Calu3 (cell line): ENCODE measurements around the gene RFTN1. TPM values are rescaled to one million over a fixed set of nuclear protein-coding genes. Genes with fewer than 3 reads are reported as not detected.

Experiments used
- BruUV-seq: library from RNA; stranded (reverse); fragments of 400-500 nt; replicated peaks from 2 replicates; lab custom pipeline; 2021; lab: Mats Ljungman, UMichigan
- CTCF ChIA-PET: fragments of 300-600 bp; sonication (Branson Sonifier 250); formaldehyde crosslinking; loops from one replicate; lab custom pipeline; 2022; ENCODE audit warnings: antibody characterized with exemption; lab: Charles Lee
- DNase-seq: peaks from one replicate; pipeline ENCODE4 v3.0.0; 2022
- H3K27ac Mint-ChIP-seq: one replicate; pipeline ENCODE4 v1.8.0; 2022; ENCODE audit warnings: mixed read lengths; ENCODE audit not compliant: unreplicated experiment
- H3K27me3 Mint-ChIP-seq: one replicate; pipeline ENCODE4 v1.8.0; 2022; ENCODE audit warnings: mixed read lengths; ENCODE audit not compliant: unreplicated experiment
- H3K36me3 Mint-ChIP-seq: one replicate; pipeline ENCODE4 v1.8.0; 2022; ENCODE audit warnings: mild to moderate bottlenecking, moderate library complexity, mixed read lengths; ENCODE audit not compliant: insufficient read depth, unreplicated experiment
- H3K4me1 Mint-ChIP-seq: one replicate; pipeline ENCODE4 v1.8.0; 2022; ENCODE audit warnings: mild to moderate bottlenecking, low read depth, mixed read lengths; ENCODE audit not compliant: unreplicated experiment
- H3K4me3 Mint-ChIP-seq: one replicate; pipeline ENCODE4 v1.8.0; 2022; ENCODE audit warnings: mild to moderate bottlenecking, low read depth, moderate library complexity, mixed read lengths; ENCODE audit not compliant: unreplicated experiment
- H3K9me3 Mint-ChIP-seq: one replicate; pipeline ENCODE4 v1.8.0; 2022; ENCODE audit warnings: low read depth, mixed read lengths; ENCODE audit not compliant: unreplicated experiment
- CTCF ChIP-seq: fragments of 200-600 bp; IDR thresholded peaks from one replicate; pipeline ENCODE4 v1.8.0; 2022; ENCODE audit warnings: antibody characterized with exemption; ENCODE audit not compliant: unreplicated experiment
- intact Hi-C: fragments of 100-400 bp; cut with micrococcal nuclease; formaldehyde crosslinking; loops from one replicate; pipeline ENCODE4 v1.10.0; 2022; ENCODE audit not compliant: unreplicated experiment
- total RNA-seq: library from RNA; stranded (reverse); gene quantifications from 2 replicates; pipeline ENCODE4 v1.2.3, GENCODE V29; 2022

RFTN1 gene
- total RNA-seq, 1 experiment from 2014 or later: 1.6 TPM

- no peak for TF ChIP-seq CTCF
- intact Hi-C loops: no loop called here
- no peak overlapping the region for H3K4me3 Mint-ChIP-seq
- no peaks in the 10 kb centered on the region for H3K36me3 Mint-ChIP-seq
- DNase-seq: no peak
- H3K9me3 Mint-ChIP-seq: no peaks in the 10 kb centered on the region
- no peaks in the 10 kb centered on the region for H3K27me3 Mint-ChIP-seq
- H3K27ac Mint-ChIP-seq: no peak overlapping the region
- H3K4me1 Mint-ChIP-seq: no peaks in the 10 kb centered on the region
- CTCF ChIA-PET: no interaction called here
- no TSS peak for BruUV-seq
Measured at GRCh38 chr3:16428612-16429011, 84.9 kb downstream of the RFTN1 start.

DNA sequence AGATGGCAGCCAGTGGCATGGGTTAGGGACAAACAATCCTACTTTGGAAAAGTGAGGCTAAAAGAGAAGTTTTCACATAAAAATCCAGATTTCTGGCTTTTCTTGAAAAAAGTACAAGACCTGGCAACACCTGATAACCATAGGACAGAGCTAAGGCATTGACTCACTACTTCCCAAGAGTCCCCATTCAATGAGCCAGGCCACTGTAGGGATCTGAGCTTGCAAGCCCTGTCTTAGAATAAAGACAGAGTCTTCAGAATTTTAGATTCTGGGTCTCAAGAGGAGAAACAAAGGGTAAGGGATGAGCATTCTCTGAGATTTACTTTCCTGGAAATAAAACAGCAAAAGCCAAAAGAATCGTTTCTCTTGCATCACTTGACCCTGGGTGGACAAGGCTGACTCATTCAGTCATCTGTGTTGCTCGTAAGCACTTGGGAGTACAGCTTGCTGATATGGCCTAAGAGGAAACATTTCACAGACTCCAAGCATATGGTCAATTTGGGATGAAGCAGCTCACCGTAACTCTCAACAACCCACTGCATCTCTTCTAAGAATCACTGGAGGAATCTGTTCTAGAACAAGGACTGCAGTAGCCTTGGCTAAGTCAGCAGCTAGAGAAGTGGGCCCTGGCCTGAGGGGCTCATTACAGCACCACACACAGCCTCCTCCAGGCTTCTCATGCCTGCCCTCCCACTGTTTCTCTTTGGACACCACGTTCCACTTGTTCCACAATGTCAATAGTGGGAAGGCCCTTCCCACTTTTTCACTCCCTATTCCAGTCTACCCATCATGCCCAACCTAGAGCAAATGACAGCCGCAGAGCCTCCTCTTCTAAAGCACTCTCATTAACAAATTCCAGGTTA, 86.2 kb downstream of the RFTN1 start:
- H3K4me1 Mint-ChIP-seq: no peaks in the 10 kb centered on the region
- H3K36me3 Mint-ChIP-seq: no peaks in the 10 kb centered on the region
- CTCF ChIA-PET: no interaction called here
- no peaks in the 10 kb centered on the region for H3K27me3 Mint-ChIP-seq
- H3K4me3 Mint-ChIP-seq: no peak overlapping the region
- no TSS peak for BruUV-seq
- TF ChIP-seq CTCF: no peak
- no peaks in the 10 kb centered on the region for H3K9me3 Mint-ChIP-seq
- intact Hi-C loops: no loop called here
- no peak for DNase-seq
- no peak overlapping the region for H3K27ac Mint-ChIP-seq

- H3K4me3 Mint-ChIP-seq: no peak overlapping the region
- DNase-seq: no peak
- TF ChIP-seq CTCF: no peak
- no peaks in the 10 kb centered on the region for H3K27me3 Mint-ChIP-seq
- no TSS peak for BruUV-seq
- CTCF ChIA-PET: no interaction called here
- H3K4me1 Mint-ChIP-seq: no peaks in the 10 kb centered on the region
- intact Hi-C loops: no loop called here
- H3K36me3 Mint-ChIP-seq: no peaks in the 10 kb centered on the region
- no peaks in the 10 kb centered on the region for H3K9me3 Mint-ChIP-seq
- H3K27ac Mint-ChIP-seq: no peak overlapping the region
Measured at GRCh38 chr3:16426665-16427064, 86.8 kb downstream of the RFTN1 start.

- DNase-seq: no peak
- TF ChIP-seq CTCF: no peak
- Mint-ChIP-seq H3K9me3 (no peaks in the 10 kb centered on the region), H3K4me3 (no peak overlapping the region), H3K36me3 (no peaks in the 10 kb centered on the region), H3K27me3 (no peaks in the 10 kb centered on the region), H3K4me1 (no peaks in the 10 kb centered on the region), H3K27ac (no peak overlapping the region)
- intact Hi-C loops: no loop called here
- BruUV-seq: no TSS peak
- CTCF ChIA-PET: no interaction called here
Measured at GRCh38 chr3:16426029-16426400, 87.5 kb downstream of the RFTN1 start.
